Nephron progenitor cell (in vitro differentiated cells): ENCODE results near the gene IL11.
"Not testable (repeated sequence)": the region's sequence is repeated elsewhere in the genome, so short reads cannot be mapped to it uniquely, and the experiment has no call there.

ENCODE experiments used
- DNase-seq: peaks from one replicate; pipeline ENCODE4 v3.0.0; 2021
- H3K27ac Mint-ChIP-seq: 2 replicates; pipeline ENCODE4 v1.8.0; 2021; ENCODE audit warnings: mild to moderate bottlenecking, moderate library complexity, mixed read lengths
- H3K27me3 Mint-ChIP-seq: 2 replicates; pipeline ENCODE4 v1.8.0; 2021; ENCODE audit warnings: mild to moderate bottlenecking, low read depth, mixed read lengths; ENCODE audit not compliant: poor library complexity
- H3K36me3 Mint-ChIP-seq: 2 replicates; pipeline ENCODE4 v1.8.0; 2021; ENCODE audit warnings: low read depth, mixed read lengths
- H3K4me1 Mint-ChIP-seq: 2 replicates; pipeline ENCODE4 v1.8.0; 2021; ENCODE audit warnings: mixed read lengths
- H3K4me3 Mint-ChIP-seq: 2 replicates; pipeline ENCODE4 v1.8.0; 2021; ENCODE audit warnings: mild to moderate bottlenecking, moderate library complexity, mixed read lengths
- H3K9me3 Mint-ChIP-seq: 2 replicates; pipeline ENCODE4 v1.8.0; 2021; ENCODE audit warnings: mild to moderate bottlenecking, moderate library complexity, mixed read lengths
- CTCF ChIP-seq: fragments of 200-600 bp; sonication (generic); IDR thresholded peaks from 2 replicates; pipeline ENCODE4 v1.5.0; 2021; ENCODE audit warnings: antibody characterized with exemption

IL11 gene

GRCh38 chr19:55402509-55402908 lies 32.2 kb upstream of the IL11 start:
- peaks cover 57% of the 10 kb centered on the region for H3K36me3 Mint-ChIP-seq
- H3K4me3 Mint-ChIP-seq = no peak overlapping the region
- H3K4me1 Mint-ChIP-seq = peaks cover 45% of the 10 kb centered on the region
- peak overlapping the region; percentile 80 for H3K27ac Mint-ChIP-seq
- H3K27me3 Mint-ChIP-seq = peaks cover 6% of the 10 kb centered on the region
- no peaks in the 10 kb centered on the region for H3K9me3 Mint-ChIP-seq
- no peak for TF ChIP-seq CTCF
- no peak for DNase-seq

GRCh38 chr19:55401390-55401789 lies 31.1 kb upstream of the IL11 start:
- not testable (repeated sequence) for H3K4me3 Mint-ChIP-seq, DNase-seq, H3K27me3 Mint-ChIP-seq, H3K9me3 Mint-ChIP-seq
- peak overlapping the region; percentile 80 for H3K27ac Mint-ChIP-seq
- peaks cover 57% of the 10 kb centered on the region for H3K36me3 Mint-ChIP-seq
- H3K4me1 Mint-ChIP-seq = peaks cover 37% of the 10 kb centered on the region

- no peak for DNase-seq
- Mint-ChIP-seq H3K36me3 (peaks cover 48% of the 10 kb centered on the region), H3K27ac (peak overlapping the region; percentile 93), H3K4me3 (peak overlapping the region; percentile 15), H3K9me3 (no peaks in the 10 kb centered on the region), H3K4me1 (peaks cover 28% of the 10 kb centered on the region), H3K27me3 (peaks cover 6% of the 10 kb centered on the region)
- TF ChIP-seq CTCF = no peak
Observed at GRCh38 chr19:55400281-55401087, 30.2 kb upstream of the IL11 start.

GRCh38 chr19:55398200-55398925 lies 28.1 kb upstream of the IL11 start:
- peaks cover 3% of the 10 kb centered on the region for H3K27me3 Mint-ChIP-seq
- H3K9me3 Mint-ChIP-seq = no peaks in the 10 kb centered on the region
- H3K4me3 Mint-ChIP-seq = no peak overlapping the region
- TF ChIP-seq CTCF = no peak
- H3K27ac Mint-ChIP-seq = peak overlapping the region; percentile 91
- H3K4me1 Mint-ChIP-seq = peaks cover 22% of the 10 kb centered on the region
- peaks cover 36% of the 10 kb centered on the region for H3K36me3 Mint-ChIP-seq
- no peak for DNase-seq

GRCh38 chr19:55392820-55393761 lies 22.8 kb upstream of the IL11 start:
- peak overlapping the region; percentile 47 for H3K4me3 Mint-ChIP-seq
- DNase-seq = no peak
- no peak for TF ChIP-seq CTCF
- peak overlapping the region; percentile 44 for H3K27ac Mint-ChIP-seq
- peaks cover 34% of the 10 kb centered on the region for H3K36me3 Mint-ChIP-seq
- no peaks in the 10 kb centered on the region for H3K9me3 Mint-ChIP-seq
- H3K27me3 Mint-ChIP-seq = peaks cover 3% of the 10 kb centered on the region
- H3K4me1 Mint-ChIP-seq = peaks cover 49% of the 10 kb centered on the region
